Neutrophil (primary cell): Measurements from ENCODE around the gene EXOC4.

ENCODE experiments used
- H3K27ac ChIP-seq: fragments of 200-600 bp; sonication (generic); 2 replicates; pipeline ENCODE4 v1.5.1; 2016; ENCODE audit warnings: mild to moderate bottlenecking, moderate library complexity
- H3K27me3 ChIP-seq: fragments of 200-600 bp; sonication (generic); 2 replicates; pipeline ENCODE4 v1.6.0; 2016; ENCODE audit warnings: mild to moderate bottlenecking
- H3K36me3 ChIP-seq: fragments of 200-600 bp; sonication (generic); 2 replicates; pipeline ENCODE4 v1.5.1; 2017
- H3K4me1 ChIP-seq, 2 experiments: fragments of 200-600 bp in 1 of 2; sonication (generic) in 1 of 2; 1 replicate in 1 of 2; 2 replicates in 1 of 2; pipeline versions ENCODE4 v1.5.1 to v1.6.1; 2013 to 2016; ENCODE audit warnings: low read depth in 1 of 2, low read length in 1 of 2, mild to moderate bottlenecking in 1 of 2, moderate library complexity in 1 of 2; ENCODE audit not compliant: control insufficient read depth in 1 of 2, insufficient read depth in 1 of 2
- H3K4me3 ChIP-seq, 2 experiments: fragments of 200-600 bp in 1 of 2; sonication (generic) in 1 of 2; 1 replicate in 1 of 2; 2 replicates in 1 of 2; pipeline ENCODE4 v1.5.1; 2013 to 2016; ENCODE audit warnings: low read depth in 1 of 2, low read length in 1 of 2, mild to moderate bottlenecking in 1 of 2, moderate library complexity in 1 of 2
- H3K9me3 ChIP-seq: fragments of 200-600 bp; sonication (generic); 2 replicates; pipeline ENCODE4 v1.5.1; 2016
- CTCF ChIP-seq: fragments of 200-600 bp; sonication (generic); IDR thresholded peaks from 2 replicates; pipeline ENCODE4 v1.5.1; 2016; ENCODE audit warnings: antibody characterized with exemption

The EXOC4 gene

DNA sequence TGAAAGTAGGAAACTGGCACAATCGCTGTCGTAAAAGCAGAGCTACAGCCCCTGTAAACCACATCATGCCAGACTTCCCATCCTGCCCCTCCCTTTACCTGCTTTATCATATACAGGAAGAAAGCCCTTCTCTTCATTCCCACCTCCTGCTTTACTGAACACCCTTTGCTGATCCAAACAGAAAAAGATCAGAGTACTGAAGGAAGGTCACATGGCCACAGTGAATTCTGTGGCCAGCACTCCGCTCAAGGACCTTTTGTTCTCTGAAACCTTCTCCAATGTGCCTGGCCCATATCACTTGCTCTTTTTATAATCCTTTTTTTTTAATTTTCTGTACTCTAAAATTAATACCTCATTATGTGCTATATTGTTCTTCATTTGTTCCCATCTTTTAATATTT is 765.4 kb downstream of the EXOC4 start:
- Histone ChIP-seq H3K36me3 (no peaks in the 10 kb centered on the region), H3K9me3 (no peaks in the 10 kb centered on the region), H3K4me3 (no peak overlapping the region), H3K27ac (no peak overlapping the region), H3K27me3 (no peaks in the 10 kb centered on the region), H3K4me1 (no peaks in the 10 kb centered on the region)
- no peak for TF ChIP-seq CTCF

DNA sequence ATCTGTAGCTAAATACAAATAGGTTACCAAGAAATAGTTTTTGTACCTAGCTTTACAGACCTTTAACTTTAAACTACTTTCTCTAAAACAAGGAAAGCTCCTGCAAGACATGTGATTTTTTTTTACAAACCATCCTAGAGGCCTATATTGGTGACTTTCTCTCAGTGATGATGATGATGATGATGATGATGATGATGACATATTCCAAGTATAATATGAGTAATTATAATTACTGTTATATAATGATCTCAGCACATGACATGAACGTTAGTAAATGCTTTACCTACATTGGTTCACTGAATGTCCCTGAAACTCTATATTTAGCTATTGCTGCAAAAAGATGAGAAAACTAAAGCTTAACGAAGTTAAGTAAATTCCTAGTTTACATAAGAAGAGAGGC is 766.4 kb downstream of the EXOC4 start:
- no peaks in the 10 kb centered on the region for H3K4me1 ChIP-seq
- H3K36me3 ChIP-seq = no peaks in the 10 kb centered on the region
- no peaks in the 10 kb centered on the region for H3K27me3 ChIP-seq
- no peak overlapping the region for H3K4me3 ChIP-seq
- no peak for TF ChIP-seq CTCF
- no peaks in the 10 kb centered on the region for H3K9me3 ChIP-seq
- no peak overlapping the region for H3K27ac ChIP-seq

- Histone ChIP-seq H3K4me1 (no peaks in the 10 kb centered on the region), H3K4me3 (no peak overlapping the region), H3K9me3 (no peaks in the 10 kb centered on the region), H3K36me3 (no peaks in the 10 kb centered on the region), H3K27ac (no peak overlapping the region), H3K27me3 (no peaks in the 10 kb centered on the region)
- TF ChIP-seq CTCF = no peak
Measured at GRCh38 chr7:134021836-134022235, 769.0 kb downstream of the EXOC4 start.

DNA sequence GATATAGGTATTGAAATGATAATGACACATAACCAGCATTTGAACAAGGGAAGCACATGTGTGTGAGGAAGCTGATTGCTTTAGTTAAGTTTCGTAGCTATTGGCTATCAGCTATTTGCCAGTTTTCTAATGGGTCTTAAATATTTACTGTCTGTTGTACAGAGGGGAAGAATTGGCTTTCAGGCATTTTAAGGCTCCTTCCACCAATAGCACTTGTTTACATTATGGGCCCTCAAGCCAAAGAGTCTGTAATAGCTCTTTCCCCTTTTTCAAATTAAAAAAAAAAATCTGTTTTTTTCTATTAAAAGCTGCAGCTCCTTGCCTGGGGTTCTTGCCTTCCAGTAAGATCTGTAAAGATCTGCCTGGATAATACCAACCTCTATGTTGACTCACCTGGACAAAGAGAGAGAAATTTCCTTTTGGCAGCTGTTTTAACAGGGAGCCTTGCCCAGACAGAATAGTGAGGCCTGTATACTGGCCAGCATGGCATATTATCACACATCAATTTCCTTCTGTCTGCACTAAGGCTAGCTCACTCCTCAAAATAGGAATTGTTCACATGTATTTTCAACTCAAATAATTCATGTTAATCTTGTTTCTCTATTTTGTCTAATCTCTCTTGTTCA is 769.5 kb downstream of the EXOC4 start:
- no peak for TF ChIP-seq CTCF
- Histone ChIP-seq H3K4me3 (no peak overlapping the region), H3K4me1 (no peaks in the 10 kb centered on the region), H3K36me3 (no peaks in the 10 kb centered on the region), H3K27me3 (no peaks in the 10 kb centered on the region), H3K9me3 (no peaks in the 10 kb centered on the region), H3K27ac (no peak overlapping the region)

- no peak for TF ChIP-seq CTCF
- Histone ChIP-seq H3K27ac (no peak overlapping the region), H3K27me3 (no peaks in the 10 kb centered on the region), H3K9me3 (no peaks in the 10 kb centered on the region), H3K36me3 (no peaks in the 10 kb centered on the region), H3K4me3 (no peak overlapping the region), H3K4me1 (no peaks in the 10 kb centered on the region)
Measured at GRCh38 chr7:134024739-134025138, 771.9 kb downstream of the EXOC4 start.

DNA sequence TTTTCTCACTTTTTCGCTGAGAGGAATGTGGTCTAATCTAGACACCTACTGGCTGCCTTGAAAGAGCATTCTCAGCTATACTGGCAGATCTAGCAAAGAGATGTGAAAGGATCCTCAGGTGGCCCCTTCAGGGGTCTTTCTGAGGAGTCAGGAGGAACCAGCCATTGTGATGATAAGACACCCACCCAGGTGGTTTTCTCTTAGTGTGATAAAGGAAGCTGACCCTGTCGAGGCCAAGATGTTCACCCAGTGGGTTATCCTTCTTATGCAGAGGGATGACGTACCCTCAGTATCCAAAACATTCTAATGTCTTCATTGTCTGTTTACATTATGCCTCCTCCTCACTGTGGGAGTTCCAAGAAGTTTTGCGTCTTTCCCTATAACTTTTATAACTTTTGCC is 776.0 kb downstream of the EXOC4 start:
- H3K27me3 ChIP-seq = no peaks in the 10 kb centered on the region
- H3K4me3 ChIP-seq = no peak overlapping the region
- no peak overlapping the region for H3K27ac ChIP-seq
- no peaks in the 10 kb centered on the region for H3K4me1 ChIP-seq
- H3K36me3 ChIP-seq = no peaks in the 10 kb centered on the region
- H3K9me3 ChIP-seq = no peaks in the 10 kb centered on the region
- TF ChIP-seq CTCF = no peak
